H9 (cell line): ENCODE data around the gene DLL3. TPM values are rescaled to one million over a fixed set of nuclear protein-coding genes. Genes with fewer than 3 reads are reported as not detected.

Source experiments
- DNase-seq: peaks from one replicate; pipeline ENCODE4 v3.0.0-alpha.2; 2017
- H2AFZ ChIP-seq: one replicate; pipeline ENCODE4 v1.6.1; 2013; ENCODE audit warnings: mild to moderate bottlenecking, low read length, control low read depth, moderate library complexity
- H2AK5ac ChIP-seq: 2 replicates; pipeline ENCODE4 v1.6.1; 2013; ENCODE audit warnings: low read length, control low read depth, mixed read lengths; ENCODE audit not compliant: insufficient read length
- H2BK120ac ChIP-seq: one replicate; pipeline ENCODE4 v1.6.1; 2013; ENCODE audit warnings: low read depth, mild to moderate bottlenecking, low read length, control low read depth, inconsistent platforms; ENCODE audit not compliant: poor library complexity, severe bottlenecking
- H2BK12ac ChIP-seq: 2 replicates; pipeline ENCODE4 v1.6.1; 2013; ENCODE audit warnings: low read length, control low read depth, mixed read lengths, low read depth; ENCODE audit not compliant: insufficient read length
- H2BK15ac ChIP-seq: 2 replicates; pipeline ENCODE4 v1.6.1; 2013; ENCODE audit warnings: low read depth, low read length, control low read depth
- H2BK20ac ChIP-seq: one replicate; pipeline ENCODE4 v1.6.1; 2013; ENCODE audit warnings: low read depth, mild to moderate bottlenecking, low read length, control low read depth, inconsistent platforms; ENCODE audit not compliant: poor library complexity, severe bottlenecking
- H2BK5ac ChIP-seq: 2 replicates; pipeline ENCODE4 v1.6.1; 2013; ENCODE audit warnings: low read length, control low read depth, mixed read lengths; ENCODE audit not compliant: insufficient read length
- H3K14ac ChIP-seq: 2 replicates; pipeline ENCODE4 v1.6.1; 2013; ENCODE audit warnings: low read length, control low read depth; ENCODE audit not compliant: insufficient read depth
- H3K18ac ChIP-seq: 2 replicates; pipeline ENCODE4 v1.6.1; 2013; ENCODE audit warnings: low read depth, mild to moderate bottlenecking, mixed read lengths, low read length, control low read depth; ENCODE audit not compliant: insufficient read length
- H3K23ac ChIP-seq: 2 replicates; pipeline ENCODE4 v1.6.1; 2013; ENCODE audit warnings: low read length, control low read depth, mixed read lengths, low read depth; ENCODE audit not compliant: insufficient read length
- H3K23me2 ChIP-seq: 2 replicates; pipeline ENCODE4 v1.6.1; 2013; ENCODE audit warnings: low read depth, mild to moderate bottlenecking, mixed read lengths, low read length, control low read depth; ENCODE audit not compliant: insufficient read length, poor library complexity, severe bottlenecking
- H3K27ac ChIP-seq: 2 replicates; pipeline ENCODE4 v1.5.1; 2013; ENCODE audit warnings: low read length, control low read depth, mixed read lengths, low read depth; ENCODE audit not compliant: insufficient read length
- H3K27me3 ChIP-seq: 2 replicates; pipeline ENCODE4 v1.6.1; 2013; ENCODE audit warnings: low read length, control low read depth, inconsistent platforms; ENCODE audit not compliant: insufficient read depth
- H3K4ac ChIP-seq: 2 replicates; pipeline ENCODE4 v1.6.1; 2013; ENCODE audit warnings: low read depth, mild to moderate bottlenecking, control low read depth, inconsistent platforms, low read length, moderate library complexity
- H3K4me1 ChIP-seq: 2 replicates; pipeline ENCODE4 v1.6.1; 2013; ENCODE audit warnings: low read length, control low read depth, inconsistent platforms; ENCODE audit not compliant: insufficient read depth
- H3K4me2 ChIP-seq: 2 replicates; pipeline ENCODE4 v1.6.1; 2013; ENCODE audit warnings: low read length, control low read depth, mixed read lengths; ENCODE audit not compliant: insufficient read length, insufficient read depth
- H3K56ac ChIP-seq: 2 replicates; pipeline ENCODE4 v1.6.1; 2013; ENCODE audit warnings: low read depth, mild to moderate bottlenecking, mixed read lengths, low read length, control low read depth; ENCODE audit not compliant: insufficient read length
- H3K79me1 ChIP-seq: 2 replicates; pipeline ENCODE4 v1.6.1; 2013; ENCODE audit warnings: low read depth, mild to moderate bottlenecking, moderate library complexity, low read length, control low read depth, inconsistent platforms; ENCODE audit not compliant: insufficient read depth, poor library complexity, severe bottlenecking
- H3K79me2 ChIP-seq: 2 replicates; pipeline ENCODE4 v1.6.1; 2013; ENCODE audit warnings: low read length, control low read depth, inconsistent platforms; ENCODE audit not compliant: insufficient read depth
- H3K9ac ChIP-seq: 2 replicates; pipeline ENCODE4 v1.6.1; 2013; ENCODE audit warnings: low read length, control low read depth, mixed read lengths; ENCODE audit not compliant: insufficient read length; ENCODE audit errors: extremely low read depth
- H3K9me3 ChIP-seq: one replicate; pipeline ENCODE4 v1.6.1; 2013; ENCODE audit warnings: low read depth, low read length, inconsistent platforms; ENCODE audit not compliant: control insufficient read depth
- H3T11ph ChIP-seq: one replicate; pipeline ENCODE4 v1.6.1; 2013; ENCODE audit warnings: mild to moderate bottlenecking, low read length, control low read depth, inconsistent platforms
- H4K20me1 ChIP-seq: one replicate; pipeline ENCODE4 v1.6.1; 2013; ENCODE audit not compliant: control insufficient read depth, insufficient read length, insufficient read depth
- H4K5ac ChIP-seq: 2 replicates; pipeline ENCODE4 v1.6.1; 2013; ENCODE audit warnings: low read depth, mild to moderate bottlenecking, mixed read lengths, low read length, control low read depth; ENCODE audit not compliant: insufficient read length
- H4K8ac ChIP-seq: replicated peaks from 2 replicates; pipeline ENCODE4 v1.6.1; 2013; ENCODE audit warnings: low read length, control low read depth, mixed read lengths, low read depth; ENCODE audit not compliant: insufficient read length
- H4K91ac ChIP-seq: 2 replicates; pipeline ENCODE4 v1.6.1; 2013; ENCODE audit warnings: low read depth, mild to moderate bottlenecking, moderate library complexity, mixed read lengths, low read length, control low read depth; ENCODE audit not compliant: insufficient read length
- H3K27ac Mint-ChIP-seq, 3 experiments: 2 replicates in 2 of 3; 3 replicates in 1 of 3; pipeline ENCODE4 v1.8.0; 2020 to 2021; ENCODE audit warnings: mixed read lengths in 3 of 3, mild to moderate bottlenecking in 1 of 3, moderate library complexity in 1 of 3
- H3K27me3 Mint-ChIP-seq: 2 replicates; pipeline ENCODE4 v1.8.0; 2021; ENCODE audit warnings: low read depth, mild to moderate bottlenecking, moderate library complexity, mixed read lengths
- H3K36me3 Mint-ChIP-seq, 3 experiments: 2 replicates in 2 of 3; 3 replicates in 1 of 3; pipeline ENCODE4 v1.8.0; 2020 to 2021; ENCODE audit warnings: low read depth in 3 of 3, mixed read lengths in 3 of 3; ENCODE audit not compliant: insufficient read depth in 1 of 3
- H3K4me1 Mint-ChIP-seq, 2 experiments: 2 replicates each; pipeline ENCODE4 v1.8.0; 2020; ENCODE audit warnings: mixed read lengths in 2 of 2
- H3K4me3 Mint-ChIP-seq, 2 experiments: 2 replicates in 1 of 2; 3 replicates in 1 of 2; pipeline ENCODE4 v1.8.0; 2020 to 2021; ENCODE audit warnings: mild to moderate bottlenecking in 2 of 2, mixed read lengths in 2 of 2, moderate library complexity in 1 of 2
- H3K9me3 Mint-ChIP-seq, 2 experiments: 2 replicates in 1 of 2; 3 replicates in 1 of 2; pipeline ENCODE4 v1.8.0; 2020; ENCODE audit warnings: mild to moderate bottlenecking in 2 of 2, mixed read lengths in 2 of 2, moderate library complexity in 1 of 2
- WGBS: extraction: QIAGEN DNeasy Blood & Tissue Kit; methylation state at CpG from one replicate; pipeline ENCODE4 v1.1.7; 2013; ENCODE audit warnings: missing lambda C conversion rate, low lambda C conversion rate, mixed read lengths; ENCODE audit not compliant: insufficient read length; ENCODE audit errors: extremely low coverage; 5-methylcytosine and 5-hydroxymethylcytosine counted together
- total RNA-seq: library from RNA; stranded (reverse); gene quantifications from 2 replicates; pipeline ENCODE4 v1.2.1, GENCODE V29; 2021
- TF ChIP-seq, protein P1 (sequence below): fragments of 200-600 bp; sonication (generic); conservative IDR thresholded peaks from 3 replicates; pipeline ENCODE4 v1.8.0; 2021; ENCODE audit warnings: antibody characterized with exemption, mild to moderate bottlenecking

DLL3 gene
- total RNA-seq, 1 experiment from 2014 or later = 2.5 TPM

DNA sequence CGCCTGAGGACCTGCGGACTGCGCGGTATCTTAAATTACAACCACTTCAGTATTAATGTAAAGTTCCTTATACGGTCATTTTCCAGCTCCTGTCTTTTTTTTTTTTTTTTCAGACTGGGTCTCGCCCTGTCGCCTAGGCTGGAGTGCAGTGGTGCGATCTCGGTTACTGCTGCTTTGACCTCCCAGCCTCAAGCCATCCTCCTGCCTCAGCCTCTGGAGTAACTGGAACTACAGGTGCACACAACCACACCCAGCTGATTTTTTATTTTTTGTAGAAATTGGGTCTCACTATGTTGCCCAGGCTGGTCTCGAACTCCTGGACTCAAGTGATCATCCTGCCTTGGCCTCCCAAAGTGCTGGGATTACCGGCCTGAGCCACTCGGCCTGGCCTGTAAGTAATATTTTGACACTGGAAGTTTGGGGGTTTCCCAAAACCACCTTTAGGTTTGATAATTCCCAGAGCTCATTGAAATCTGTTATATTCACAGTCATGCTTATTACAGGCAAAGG, 34.3 kb downstream of the DLL3 start:
- no peak overlapping the region for H3K14ac ChIP-seq
- H3K79me2 ChIP-seq = no peaks in the 10 kb centered on the region; the same call in 1 of the 2 replicates
- H3K56ac ChIP-seq = no peak overlapping the region
- no peak overlapping the region for H3K9ac ChIP-seq
- peaks cover 6% of the 10 kb centered on the region for H3K27me3 Mint-ChIP-seq
- peak overlapping the region; percentile 37 to 96; a peak in 2 of 5 replicates for H3K4me3 Mint-ChIP-seq
- H2BK5ac ChIP-seq = no peak overlapping the region
- peaks cover 0 to 5% (median 3%) of the 10 kb centered on the region in 3 experiments; a peak in 5 of 7 replicates for H3K36me3 Mint-ChIP-seq
- H2AK5ac ChIP-seq = no peak overlapping the region
- H3K23ac ChIP-seq = no peak overlapping the region
- H3K9me3 Mint-ChIP-seq = peaks cover 0 to 3% of the 10 kb centered on the region in 2 experiments; a peak in 2 of 5 replicates
- H3K27ac Mint-ChIP-seq = no peak overlapping the region
- H3K23me2 ChIP-seq = peaks cover 5% of the 10 kb centered on the region
- H3K18ac ChIP-seq = no peak overlapping the region
- DNase-seq = no peak
- H2BK15ac ChIP-seq = no peak overlapping the region
- H4K8ac ChIP-seq = no peak overlapping the region
- no peak overlapping the region for H4K5ac ChIP-seq
- H2BK20ac ChIP-seq = no peak overlapping the region
- H3K4ac ChIP-seq = no peak overlapping the region
- no peak overlapping the region for H2BK12ac ChIP-seq
- H2BK120ac ChIP-seq = no peak overlapping the region
- no peaks in the 10 kb centered on the region for H3K4me1 ChIP-seq
- H4K20me1 ChIP-seq = no peaks in the 10 kb centered on the region
- H3K9me3 ChIP-seq = no peaks in the 10 kb centered on the region
- no peaks in the 10 kb centered on the region; the same call in 1 of the 2 replicates for H3K27me3 ChIP-seq
- H3K4me2 ChIP-seq = no peak overlapping the region
- WGBS = no CpG with 5 or more reads among the region's 12 CpGs
- H3K4me1 Mint-ChIP-seq = peaks cover 5 to 6% of the 10 kb centered on the region in 2 experiments
- H3T11ph ChIP-seq = no peak overlapping the region
- H3K27ac ChIP-seq = no peak overlapping the region
- H2AFZ ChIP-seq = no peak overlapping the region
- TF ChIP-seq, protein P1, sequence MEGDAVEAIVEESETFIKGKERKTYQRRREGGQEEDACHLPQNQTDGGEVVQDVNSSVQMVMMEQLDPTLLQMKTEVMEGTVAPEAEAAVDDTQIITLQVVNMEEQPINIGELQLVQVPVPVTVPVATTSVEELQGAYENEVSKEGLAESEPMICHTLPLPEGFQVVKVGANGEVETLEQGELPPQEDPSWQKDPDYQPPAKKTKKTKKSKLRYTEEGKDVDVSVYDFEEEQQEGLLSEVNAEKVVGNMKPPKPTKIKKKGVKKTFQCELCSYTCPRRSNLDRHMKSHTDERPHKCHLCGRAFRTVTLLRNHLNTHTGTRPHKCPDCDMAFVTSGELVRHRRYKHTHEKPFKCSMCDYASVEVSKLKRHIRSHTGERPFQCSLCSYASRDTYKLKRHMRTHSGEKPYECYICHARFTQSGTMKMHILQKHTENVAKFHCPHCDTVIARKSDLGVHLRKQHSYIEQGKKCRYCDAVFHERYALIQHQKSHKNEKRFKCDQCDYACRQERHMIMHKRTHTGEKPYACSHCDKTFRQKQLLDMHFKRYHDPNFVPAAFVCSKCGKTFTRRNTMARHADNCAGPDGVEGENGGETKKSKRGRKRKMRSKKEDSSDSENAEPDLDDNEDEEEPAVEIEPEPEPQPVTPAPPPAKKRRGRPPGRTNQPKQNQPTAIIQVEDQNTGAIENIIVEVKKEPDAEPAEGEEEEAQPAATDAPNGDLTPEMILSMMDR = no peak; the same call in 2 of the 3 replicates
- no peaks in the 10 kb centered on the region for H3K79me1 ChIP-seq
- H4K91ac ChIP-seq = no peak overlapping the region
